SK-N-SH (cell line): Measurements from ENCODE around the gene PCK1. TPM values are rescaled to one million over a fixed set of nuclear protein-coding genes. Genes with fewer than 3 reads are reported as not detected.

Experiments used
- CTCF ChIA-PET: fragments of 300-600, 350-600 bp; formaldehyde crosslinking; extraction: SDS; loops from one replicate; lab custom pipeline; 2021; lab: Yijun Ruan, JAX
- POLR2A ChIA-PET: fragments of 350-600 bp; sonication (Branson Sonifier 250); formaldehyde crosslinking; extraction: SDS; loops from one replicate; lab custom pipeline; 2020; ENCODE audit warnings: antibody characterized with exemption, inconsistent platforms; lab: Yijun Ruan, JAX
- DNase-seq: peaks from one replicate; pipeline ENCODE4 v3.0.0; 2012
- H2AFZ ChIP-seq: fragments of 200-600 bp; sonication (generic); 2 replicates; pipeline ENCODE4 v1.8.1; 2016; ENCODE audit warnings: antibody characterized with exemption, mild to moderate bottlenecking, low read depth
- H3F3A ChIP-seq: fragments of 200-600 bp; sonication (generic); replicated peaks from 2 replicates; pipeline ENCODE3; 2016; ENCODE audit warnings: antibody characterized with exemption, mild to moderate bottlenecking; ENCODE audit not compliant: insufficient read depth
- H3K27ac ChIP-seq, 2 experiments: fragments of 200-500 bp in 1 of 2; fragments of 200-600 bp in 1 of 2; sonication (Bioruptor generic) in 1 of 2; sonication (generic), shearing (Covaris generic) in 1 of 2; 2 replicates each; pipeline versions ENCODE4 v1.5.1 to v1.6.1; 2014 to 2016; ENCODE audit warnings: low read depth in 2 of 2, inconsistent platforms in 1 of 2, low read length in 1 of 2, mild to moderate bottlenecking in 1 of 2, mixed read lengths in 1 of 2
- H3K27me3 ChIP-seq: fragments of 200-600 bp; sonication (generic), shearing (Covaris generic); 2 replicates; pipeline ENCODE4 v1.6.1; 2016; ENCODE audit warnings: mixed run types; ENCODE audit not compliant: insufficient read depth
- H3K36me3 ChIP-seq, 2 experiments: fragments of 200-500 bp in 1 of 2; fragments of 200-600 bp in 1 of 2; sonication (Bioruptor generic) in 1 of 2; sonication (generic) in 1 of 2; replicated peaks in 1 of 2; 2 replicates each; pipeline versions ENCODE3 to v1.5.1; 2014 to 2016; ENCODE audit warnings: low read length in 1 of 2, mild to moderate bottlenecking in 1 of 2; ENCODE audit not compliant: insufficient read depth in 2 of 2, control insufficient read depth in 1 of 2
- H3K4me1 ChIP-seq, 2 experiments: fragments of 200-500 bp in 1 of 2; fragments of 200-600 bp in 1 of 2; sonication (Bioruptor generic) in 1 of 2; sonication (generic), shearing (Covaris generic) in 1 of 2; 2 replicates each; pipeline versions ENCODE4 v1.5.1 to v1.6.1; 2014 to 2016; ENCODE audit warnings: low read depth in 1 of 2, low read length in 1 of 2, mixed run types in 1 of 2; ENCODE audit not compliant: insufficient read depth in 2 of 2, control insufficient read depth in 1 of 2
- H3K4me2 ChIP-seq: fragments of 200-600 bp; sonication (generic), shearing (Covaris generic); 2 replicates; pipeline ENCODE4 v1.6.1; 2017; ENCODE audit warnings: mixed run types
- H3K4me3 ChIP-seq, 2 experiments: fragments of 200-500 bp in 1 of 2; fragments of 200-600 bp in 1 of 2; sonication (Bioruptor generic) in 1 of 2; sonication (generic), shearing (Covaris generic) in 1 of 2; 2 replicates each; pipeline versions ENCODE4 v1.5.1 to v1.8.1; 2014 to 2016; ENCODE audit warnings: low read depth in 2 of 2, inconsistent platforms in 1 of 2, low read length in 1 of 2, mild to moderate bottlenecking in 1 of 2, mixed read lengths in 1 of 2, moderate library complexity in 1 of 2
- H3K79me2 ChIP-seq: fragments of 200-600 bp; sonication (generic); 2 replicates; pipeline ENCODE4 v1.8.1; 2017; ENCODE audit warnings: mild to moderate bottlenecking; ENCODE audit not compliant: insufficient read depth
- H3K9ac ChIP-seq: fragments of 200-600 bp; sonication (generic); 2 replicates; pipeline ENCODE4 v1.6.1; 2017; ENCODE audit warnings: mixed run types
- H3K9me2 ChIP-seq: fragments of 200-600 bp; sonication (generic); 2 replicates; pipeline ENCODE4 v1.6.1; 2017; ENCODE audit warnings: mixed run types
- H3K9me3 ChIP-seq: fragments of 200-600 bp; sonication (generic); 2 replicates; pipeline ENCODE4 v1.6.1; 2017; ENCODE audit warnings: mixed run types, mild to moderate bottlenecking, moderate library complexity
- H4K20me1 ChIP-seq: fragments of 200-600 bp; sonication (generic); 2 replicates; pipeline ENCODE4 v1.6.1; 2017; ENCODE audit warnings: mild to moderate bottlenecking, mixed run types; ENCODE audit not compliant: insufficient read depth
- ELF1 ChIP-seq: IDR thresholded peaks from 2 replicates; pipeline ENCODE4 v1.4.0; 2012
- EP300 ChIP-seq, 2 experiments: IDR thresholded peaks; 2 replicates each; pipeline versions ENCODE4 v1.4.0 to v1.6.1; 2012; ENCODE audit warnings: borderline replicate concordance in 1 of 2, low read depth in 1 of 2, low read length in 1 of 2
- EZH2phosphoT487 ChIP-seq: fragments of 200-600 bp; sonication (generic); IDR thresholded peaks from 2 replicates; pipeline ENCODE4 v1.6.1; 2017; ENCODE audit warnings: low read depth, mixed run types, mild to moderate bottlenecking, antibody characterized with exemption, moderate library complexity, borderline replicate concordance
- FOXJ3 ChIP-seq: sonication (generic); formaldehyde crosslinking; IDR thresholded peaks from 2 replicates; pipeline ENCODE4 v1.5.1; 2020; ENCODE audit warnings: mild to moderate bottlenecking, missing genetic modification reagents
- FOXM1 ChIP-seq: IDR thresholded peaks from 2 replicates; pipeline ENCODE4 v1.4.0; 2012; ENCODE audit warnings: low read depth, mild to moderate bottlenecking
- GABPA ChIP-seq: IDR thresholded peaks from 2 replicates; pipeline ENCODE4 v1.4.0; 2012; ENCODE audit warnings: low read depth, mild to moderate bottlenecking
- GATA2 ChIP-seq: sonication (generic); formaldehyde crosslinking; IDR thresholded peaks from 2 replicates; pipeline ENCODE4 v1.5.0; 2020; ENCODE audit warnings: mild to moderate bottlenecking, missing genetic modification reagents
- NRF1 ChIP-seq: IDR thresholded peaks from 2 replicates; pipeline ENCODE4 v1.6.1; 2012; ENCODE audit warnings: low read depth, mild to moderate bottlenecking, low read length
- RAD21 ChIP-seq: IDR thresholded peaks from 2 replicates; pipeline ENCODE4 v1.6.1; 2012; ENCODE audit warnings: mild to moderate bottlenecking, low read length
- RCOR1 ChIP-seq: fragments of 150-350 bp; IDR thresholded peaks from 2 replicates; pipeline ENCODE4 v1.6.1; 2017; ENCODE audit warnings: antibody characterized with exemption, low read length
- RFX5 ChIP-seq: IDR thresholded peaks from 2 replicates; pipeline ENCODE4 v1.6.1; 2012; ENCODE audit warnings: mild to moderate bottlenecking, improper control_type of control experiment, low read length
- SIN3A ChIP-seq: IDR thresholded peaks from 2 replicates; pipeline ENCODE4 v1.6.1; 2012; ENCODE audit warnings: low read depth, mild to moderate bottlenecking, low read length, moderate library complexity, borderline replicate concordance
- SMC3 ChIP-seq: IDR thresholded peaks from 2 replicates; pipeline ENCODE4 v1.6.1; 2012; ENCODE audit warnings: low read depth, low read length, improper control_type of control experiment
- TAF1 ChIP-seq: IDR thresholded peaks from 2 replicates; pipeline ENCODE4 v1.6.1; 2012; ENCODE audit warnings: low read depth, mild to moderate bottlenecking, low read length, moderate library complexity, borderline replicate concordance
- TEAD4 ChIP-seq: IDR thresholded peaks from 2 replicates; pipeline ENCODE4 v1.4.0; 2012; ENCODE audit warnings: mild to moderate bottlenecking, borderline replicate concordance; ENCODE audit not compliant: insufficient read depth
- WGBS: methylation state at CpG from one replicate; pipeline ENCODE4 v1.1.6; 2017; ENCODE audit warnings: low lambda C conversion rate; 5-methylcytosine and 5-hydroxymethylcytosine counted together
- polyA plus RNA-seq, 3 experiments: library from polyadenylated mRNA; depleted of rRNA; stranded (reverse); fragments of >200 nt; gene quantifications; 2 replicates each; pipeline ENCODE4 v1.2.3, GENCODE V29; 2012
- TF ChIP-seq, protein P1 (sequence below): fragments of 150-350 bp; IDR thresholded peaks from 2 replicates; pipeline ENCODE4 v1.6.1; 2016; ENCODE audit warnings: mild to moderate bottlenecking, low read depth, low read length
- TF ChIP-seq, protein P2 (sequence below): IDR thresholded peaks from 2 replicates; pipeline ENCODE4; 2012
- TF ChIP-seq, protein P3 (sequence below): fragments of 200-600 bp; sonication (generic); IDR thresholded peaks from 2 replicates; pipeline ENCODE4 v1.6.1; 2017; ENCODE audit warnings: antibody characterized with exemption, mild to moderate bottlenecking, moderate library complexity
- TF ChIP-seq, protein P4 (sequence below): IDR thresholded peaks from 2 replicates; pipeline ENCODE4 v1.6.1; 2012; ENCODE audit warnings: mild to moderate bottlenecking, low read depth, low read length, moderate library complexity
- TF ChIP-seq, protein P5 (sequence below): IDR thresholded peaks from 2 replicates; pipeline ENCODE4 v1.4.0; 2012; ENCODE audit warnings: low read depth, borderline replicate concordance

PCK1 gene
- polyA plus RNA-seq, 1 of the 3 experiments (the other 2 are of a cell fraction) = not detected

DNA sequence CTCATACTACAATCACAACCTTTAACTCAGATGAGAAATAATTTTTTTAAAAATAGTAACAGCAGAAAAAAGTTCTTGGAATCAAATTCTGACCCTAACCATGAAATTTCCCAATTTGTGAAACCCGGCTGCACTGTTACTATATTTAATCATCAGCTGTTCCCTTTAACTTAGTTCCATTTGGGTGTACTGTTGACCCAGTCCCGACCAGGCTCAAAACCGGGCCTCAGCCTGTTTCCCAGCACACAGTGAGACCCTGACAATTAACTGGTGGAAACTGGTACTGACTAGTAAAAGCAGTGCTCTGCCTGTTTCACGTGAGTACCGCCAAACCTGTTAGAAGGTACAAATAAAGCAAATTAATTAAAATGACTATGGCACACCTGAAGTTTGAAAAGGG is 43.0 kb upstream of the PCK1 start:
- Histone ChIP-seq H4K20me1 (no peaks in the 10 kb centered on the region), H3K27ac (no peak overlapping the region), H3K27me3 (no peaks in the 10 kb centered on the region; the same call in 1 of the 2 replicates), H3K4me2 (no peak overlapping the region), H3K9me2 (no peaks in the 10 kb centered on the region), H3K9ac (no peak overlapping the region), H3K4me3 (no peak overlapping the region), H3K9me3 (no peaks in the 10 kb centered on the region), H3K79me2 (no peaks in the 10 kb centered on the region), H2AFZ (no peak overlapping the region), H3F3A (no peaks in the 10 kb centered on the region), H3K4me1 (peaks cover 0 to 2% of the 10 kb centered on the region in 2 experiments; a peak in 1 of 4 replicates), H3K36me3 (no peaks in the 10 kb centered on the region)
- WGBS = 78% methylated on average over 5 of the region's 5 CpGs
- CTCF ChIA-PET = interaction anchor here (0.6 to 20.9 kb wide), 5 partner anchors 24 to 693 kb away, joined by 3 to 403 read pairs (median 4); no protein-coding TSS in a partner anchor
- POLR2A ChIA-PET = no interaction called here
- TF ChIP-seq NRF1 (no peak), RAD21 (no peak), RCOR1 (no peak), RFX5 (no peak), FOXM1 (no peak), FOXJ3 (CRISPR knock-in tag) (no peak), GATA2 (CRISPR knock-in tag) (no peak), ELF1 (no peak), EP300 (IDR thresholded peaks at IDR 0.05; ENCODE audit: borderline replicate concordance in 1 of 2, low read depth in 1 of 2, low read length in 1 of 2) (no peak), EZH2phosphoT487 (no peak), SIN3A (no peak), SMC3 (no peak), GABPA (no peak), TEAD4 (no peak), TAF1 (no peak)
- TF ChIP-seq, protein P1, sequence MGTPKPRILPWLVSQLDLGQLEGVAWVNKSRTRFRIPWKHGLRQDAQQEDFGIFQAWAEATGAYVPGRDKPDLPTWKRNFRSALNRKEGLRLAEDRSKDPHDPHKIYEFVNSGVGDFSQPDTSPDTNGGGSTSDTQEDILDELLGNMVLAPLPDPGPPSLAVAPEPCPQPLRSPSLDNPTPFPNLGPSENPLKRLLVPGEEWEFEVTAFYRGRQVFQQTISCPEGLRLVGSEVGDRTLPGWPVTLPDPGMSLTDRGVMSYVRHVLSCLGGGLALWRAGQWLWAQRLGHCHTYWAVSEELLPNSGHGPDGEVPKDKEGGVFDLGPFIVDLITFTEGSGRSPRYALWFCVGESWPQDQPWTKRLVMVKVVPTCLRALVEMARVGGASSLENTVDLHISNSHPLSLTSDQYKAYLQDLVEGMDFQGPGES = no peak
- TF ChIP-seq, protein P2, sequence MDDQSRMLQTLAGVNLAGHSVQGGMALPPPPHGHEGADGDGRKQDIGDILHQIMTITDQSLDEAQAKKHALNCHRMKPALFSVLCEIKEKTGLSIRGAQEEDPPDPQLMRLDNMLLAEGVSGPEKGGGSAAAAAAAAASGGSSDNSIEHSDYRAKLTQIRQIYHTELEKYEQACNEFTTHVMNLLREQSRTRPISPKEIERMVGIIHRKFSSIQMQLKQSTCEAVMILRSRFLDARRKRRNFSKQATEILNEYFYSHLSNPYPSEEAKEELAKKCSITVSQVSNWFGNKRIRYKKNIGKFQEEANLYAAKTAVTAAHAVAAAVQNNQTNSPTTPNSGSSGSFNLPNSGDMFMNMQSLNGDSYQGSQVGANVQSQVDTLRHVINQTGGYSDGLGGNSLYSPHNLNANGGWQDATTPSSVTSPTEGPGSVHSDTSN = no peak
- TF ChIP-seq, protein P3, sequence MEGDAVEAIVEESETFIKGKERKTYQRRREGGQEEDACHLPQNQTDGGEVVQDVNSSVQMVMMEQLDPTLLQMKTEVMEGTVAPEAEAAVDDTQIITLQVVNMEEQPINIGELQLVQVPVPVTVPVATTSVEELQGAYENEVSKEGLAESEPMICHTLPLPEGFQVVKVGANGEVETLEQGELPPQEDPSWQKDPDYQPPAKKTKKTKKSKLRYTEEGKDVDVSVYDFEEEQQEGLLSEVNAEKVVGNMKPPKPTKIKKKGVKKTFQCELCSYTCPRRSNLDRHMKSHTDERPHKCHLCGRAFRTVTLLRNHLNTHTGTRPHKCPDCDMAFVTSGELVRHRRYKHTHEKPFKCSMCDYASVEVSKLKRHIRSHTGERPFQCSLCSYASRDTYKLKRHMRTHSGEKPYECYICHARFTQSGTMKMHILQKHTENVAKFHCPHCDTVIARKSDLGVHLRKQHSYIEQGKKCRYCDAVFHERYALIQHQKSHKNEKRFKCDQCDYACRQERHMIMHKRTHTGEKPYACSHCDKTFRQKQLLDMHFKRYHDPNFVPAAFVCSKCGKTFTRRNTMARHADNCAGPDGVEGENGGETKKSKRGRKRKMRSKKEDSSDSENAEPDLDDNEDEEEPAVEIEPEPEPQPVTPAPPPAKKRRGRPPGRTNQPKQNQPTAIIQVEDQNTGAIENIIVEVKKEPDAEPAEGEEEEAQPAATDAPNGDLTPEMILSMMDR = no peak
- TF ChIP-seq, protein P4, sequence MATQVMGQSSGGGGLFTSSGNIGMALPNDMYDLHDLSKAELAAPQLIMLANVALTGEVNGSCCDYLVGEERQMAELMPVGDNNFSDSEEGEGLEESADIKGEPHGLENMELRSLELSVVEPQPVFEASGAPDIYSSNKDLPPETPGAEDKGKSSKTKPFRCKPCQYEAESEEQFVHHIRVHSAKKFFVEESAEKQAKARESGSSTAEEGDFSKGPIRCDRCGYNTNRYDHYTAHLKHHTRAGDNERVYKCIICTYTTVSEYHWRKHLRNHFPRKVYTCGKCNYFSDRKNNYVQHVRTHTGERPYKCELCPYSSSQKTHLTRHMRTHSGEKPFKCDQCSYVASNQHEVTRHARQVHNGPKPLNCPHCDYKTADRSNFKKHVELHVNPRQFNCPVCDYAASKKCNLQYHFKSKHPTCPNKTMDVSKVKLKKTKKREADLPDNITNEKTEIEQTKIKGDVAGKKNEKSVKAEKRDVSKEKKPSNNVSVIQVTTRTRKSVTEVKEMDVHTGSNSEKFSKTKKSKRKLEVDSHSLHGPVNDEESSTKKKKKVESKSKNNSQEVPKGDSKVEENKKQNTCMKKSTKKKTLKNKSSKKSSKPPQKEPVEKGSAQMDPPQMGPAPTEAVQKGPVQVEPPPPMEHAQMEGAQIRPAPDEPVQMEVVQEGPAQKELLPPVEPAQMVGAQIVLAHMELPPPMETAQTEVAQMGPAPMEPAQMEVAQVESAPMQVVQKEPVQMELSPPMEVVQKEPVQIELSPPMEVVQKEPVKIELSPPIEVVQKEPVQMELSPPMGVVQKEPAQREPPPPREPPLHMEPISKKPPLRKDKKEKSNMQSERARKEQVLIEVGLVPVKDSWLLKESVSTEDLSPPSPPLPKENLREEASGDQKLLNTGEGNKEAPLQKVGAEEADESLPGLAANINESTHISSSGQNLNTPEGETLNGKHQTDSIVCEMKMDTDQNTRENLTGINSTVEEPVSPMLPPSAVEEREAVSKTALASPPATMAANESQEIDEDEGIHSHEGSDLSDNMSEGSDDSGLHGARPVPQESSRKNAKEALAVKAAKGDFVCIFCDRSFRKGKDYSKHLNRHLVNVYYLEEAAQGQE = no peak
- TF ChIP-seq, protein P5, sequence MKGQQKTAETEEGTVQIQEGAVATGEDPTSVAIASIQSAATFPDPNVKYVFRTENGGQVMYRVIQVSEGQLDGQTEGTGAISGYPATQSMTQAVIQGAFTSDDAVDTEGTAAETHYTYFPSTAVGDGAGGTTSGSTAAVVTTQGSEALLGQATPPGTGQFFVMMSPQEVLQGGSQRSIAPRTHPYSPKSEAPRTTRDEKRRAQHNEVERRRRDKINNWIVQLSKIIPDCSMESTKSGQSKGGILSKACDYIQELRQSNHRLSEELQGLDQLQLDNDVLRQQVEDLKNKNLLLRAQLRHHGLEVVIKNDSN = no peak
- DNase-seq = no peak
